Lower lobe of right lung (tissue), 2 donors: Measurements from ENCODE around the gene HMGA1. TPM values are rescaled to one million over a fixed set of nuclear protein-coding genes. Genes with fewer than 3 reads are reported as not detected.
A peak's percentile ranks its signal among the peaks of the same experiment; 100 is the strongest.

Experiments
- ATAC-seq, 2 donors: fragments of 200-7000 bp; cut with Tn5 transposase; one replicate each; pipeline ENCODE4 v1.9.1; 2020 to 2022; ENCODE audit warnings: mild to moderate bottlenecking in 2 of 2, moderate library complexity in 2 of 2
- DNase-seq: peaks from one replicate; pipeline ENCODE4 v3.0.0-alpha.2; 2020
- H3K27ac ChIP-seq: fragments of 200-600 bp; one replicate; pipeline ENCODE4 v1.8.0; 2022
- H3K27me3 ChIP-seq: fragments of 200-600 bp; one replicate; pipeline ENCODE4 v1.8.0; 2022; ENCODE audit warnings: low read depth
- H3K36me3 ChIP-seq: fragments of 200-600 bp; one replicate; pipeline ENCODE4 v1.8.0; 2022; ENCODE audit warnings: mild to moderate bottlenecking
- H3K4me1 ChIP-seq: fragments of 200-600 bp; one replicate; pipeline ENCODE4 v1.8.0; 2022
- H3K4me3 ChIP-seq: fragments of 200-600 bp; one replicate; pipeline ENCODE4 v1.8.0; 2022; ENCODE audit warnings: mild to moderate bottlenecking
- H3K9me3 ChIP-seq: fragments of 200-600 bp; one replicate; pipeline ENCODE4 v1.8.0; 2022
- intact Hi-C: fragments of 100-400 bp; cut with DNase I; formaldehyde crosslinking; loops from one replicate; pipeline ENCODE4 v1.11.0; 2022
- total RNA-seq: library from RNA; stranded (reverse); fragmentation: NEBNext Ultra II Directional; extraction: Animal tissue kit (Norgen Biotek cat#: 25700); gene quantifications from one replicate; pipeline ENCODE4 v1.2.1, GENCODE V29; 2021
- TF ChIP-seq, protein P1 (sequence below): fragments of 200-600 bp; IDR thresholded peaks from one replicate; pipeline ENCODE4 v1.8.0; 2022; ENCODE audit warnings: antibody characterized with exemption, mild to moderate bottlenecking
- donor health status: DM: no; HTN: yes; CAD: no; lungs with severe emphysema.

HMGA1 gene
- total RNA-seq, 1 donor from 2014 or later: 63.5 TPM

DNA sequence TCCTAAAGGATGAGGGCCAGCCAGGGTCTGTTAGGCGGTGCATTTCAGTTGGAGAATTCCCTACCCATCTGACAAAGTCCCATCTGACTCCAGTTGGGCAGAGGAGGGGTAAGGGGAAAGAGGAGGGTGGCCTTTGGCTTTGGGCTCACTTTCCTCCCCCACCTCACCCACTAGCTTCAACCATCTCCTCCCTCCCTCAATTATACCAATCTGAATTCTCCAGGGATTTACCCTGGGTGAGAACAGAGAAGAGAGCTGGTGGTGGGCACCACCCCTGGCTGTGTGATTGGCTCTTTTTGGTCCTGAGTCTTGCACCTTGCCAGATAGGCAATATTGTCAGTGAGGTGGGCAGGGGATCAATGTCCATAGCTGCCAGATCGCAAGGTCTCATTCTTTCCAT is 3.2 kb downstream of the HMGA1 start:
- TF ChIP-seq, protein P1, sequence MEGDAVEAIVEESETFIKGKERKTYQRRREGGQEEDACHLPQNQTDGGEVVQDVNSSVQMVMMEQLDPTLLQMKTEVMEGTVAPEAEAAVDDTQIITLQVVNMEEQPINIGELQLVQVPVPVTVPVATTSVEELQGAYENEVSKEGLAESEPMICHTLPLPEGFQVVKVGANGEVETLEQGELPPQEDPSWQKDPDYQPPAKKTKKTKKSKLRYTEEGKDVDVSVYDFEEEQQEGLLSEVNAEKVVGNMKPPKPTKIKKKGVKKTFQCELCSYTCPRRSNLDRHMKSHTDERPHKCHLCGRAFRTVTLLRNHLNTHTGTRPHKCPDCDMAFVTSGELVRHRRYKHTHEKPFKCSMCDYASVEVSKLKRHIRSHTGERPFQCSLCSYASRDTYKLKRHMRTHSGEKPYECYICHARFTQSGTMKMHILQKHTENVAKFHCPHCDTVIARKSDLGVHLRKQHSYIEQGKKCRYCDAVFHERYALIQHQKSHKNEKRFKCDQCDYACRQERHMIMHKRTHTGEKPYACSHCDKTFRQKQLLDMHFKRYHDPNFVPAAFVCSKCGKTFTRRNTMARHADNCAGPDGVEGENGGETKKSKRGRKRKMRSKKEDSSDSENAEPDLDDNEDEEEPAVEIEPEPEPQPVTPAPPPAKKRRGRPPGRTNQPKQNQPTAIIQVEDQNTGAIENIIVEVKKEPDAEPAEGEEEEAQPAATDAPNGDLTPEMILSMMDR: no peak
- peaks cover 26% of the 10 kb centered on the region for H3K36me3 ChIP-seq
- peaks cover 42% of the 10 kb centered on the region for H3K4me1 ChIP-seq
- DNase-seq (no peak), ATAC-seq (no peak)
- no peaks in the 10 kb centered on the region for H3K9me3 ChIP-seq
- H3K27me3 ChIP-seq: no peaks in the 10 kb centered on the region
- no peak overlapping the region for H3K27ac ChIP-seq
- H3K4me3 ChIP-seq: no peak overlapping the region
- intact Hi-C loops: no loop called here

DNA sequence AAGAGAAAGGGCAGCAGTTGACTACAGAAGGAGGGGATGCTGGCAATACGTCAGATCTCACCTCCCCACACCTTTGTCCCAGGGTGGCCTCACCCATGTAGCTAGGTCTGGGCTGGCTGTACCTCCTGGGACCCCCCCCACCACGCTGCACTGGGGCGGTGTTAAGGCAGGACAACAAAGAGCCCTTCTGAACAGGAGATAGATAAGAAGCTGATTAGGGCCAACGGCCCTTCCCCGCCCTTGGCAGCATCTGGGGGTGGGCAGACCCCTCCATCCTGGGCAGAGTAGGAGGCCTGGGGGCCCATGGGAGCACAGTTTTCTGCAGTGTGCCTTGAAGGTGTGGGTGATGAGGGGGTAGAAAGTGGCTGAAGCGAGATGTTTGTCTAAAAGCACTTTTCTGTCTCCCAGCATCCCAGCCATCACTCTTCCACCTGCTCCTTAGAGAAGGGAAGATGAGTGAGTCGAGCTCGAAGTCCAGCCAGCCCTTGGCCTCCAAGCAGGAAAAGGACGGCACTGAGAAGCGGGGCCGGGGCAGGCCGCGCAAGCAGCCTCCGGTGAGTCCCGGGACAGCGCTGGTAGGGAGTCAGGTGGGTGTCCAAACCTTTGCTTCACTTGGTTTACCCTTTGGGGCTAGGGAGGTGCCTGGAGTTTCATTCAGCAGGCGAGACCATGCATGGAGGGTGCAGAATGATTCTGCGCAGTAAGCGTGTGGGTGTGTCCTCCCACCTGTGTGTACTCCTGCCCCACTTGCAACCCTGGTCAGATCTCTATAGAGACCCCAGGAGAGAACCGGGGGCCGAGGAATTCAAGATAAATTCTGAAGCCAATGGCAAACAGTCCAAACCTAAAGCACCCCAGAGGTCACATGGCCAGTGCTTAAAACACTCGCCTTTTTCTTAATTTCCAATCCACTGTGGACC is 3.9 kb downstream of the HMGA1 start:
- peaks cover 40% of the 10 kb centered on the region for H3K4me1 ChIP-seq
- intact Hi-C loops: no loop called here

GRCh38 chr6:34241351-34242215 is 4.9 kb downstream of the HMGA1 start:
- ATAC-seq (no peak), DNase-seq (peak; percentile 27)
- TF ChIP-seq, protein P1: no peak
- no peak overlapping the region for H3K4me3 ChIP-seq
- no peak overlapping the region for H3K27ac ChIP-seq
- no peaks in the 10 kb centered on the region for H3K27me3 ChIP-seq
- H3K9me3 ChIP-seq: no peaks in the 10 kb centered on the region
- H3K36me3 ChIP-seq: peaks cover 26% of the 10 kb centered on the region
- peaks cover 31% of the 10 kb centered on the region for H3K4me1 ChIP-seq
- intact Hi-C loops: no loop called here

More for the DNA sequence above, 3.9 kb downstream of the HMGA1 start:
- no peak overlapping the region for H3K4me3 ChIP-seq
- ATAC-seq (no peak), DNase-seq (peak; percentile 26)
- H3K27ac ChIP-seq: no peak overlapping the region
- H3K9me3 ChIP-seq: no peaks in the 10 kb centered on the region
- H3K27me3 ChIP-seq: no peaks in the 10 kb centered on the region
- TF ChIP-seq, protein P1: no peak
- H3K36me3 ChIP-seq: peaks cover 26% of the 10 kb centered on the region

GRCh38 chr6:34242252-34243130 is 5.8 kb downstream of the HMGA1 start:
- DNase-seq (peak; percentile 30), ATAC-seq (no peak)
- intact Hi-C loops: no loop called here
- Histone ChIP-seq H3K9me3 (no peaks in the 10 kb centered on the region), H3K27ac (no peak overlapping the region), H3K4me1 (peaks cover 37% of the 10 kb centered on the region), H3K4me3 (no peak overlapping the region), H3K27me3 (no peaks in the 10 kb centered on the region), H3K36me3 (peaks cover 26% of the 10 kb centered on the region)
- TF ChIP-seq, protein P1: no peak
